GM19455 (cell line): ENCODE data around the gene SLC30A1.

ENCODE experiments used
- ATAC-seq: cut with Tn5 transposase; IDR thresholded peaks from one replicate; pipeline ENCODE4 v1.9.1; 2021; ENCODE audit not compliant: unreplicated experiment

The SLC30A1 gene

GRCh38 chr1:211525101-211525676, 53.8 kb downstream of the SLC30A1 start:
- no peak for ATAC-seq

- ATAC-seq, result no peak
Observed at GRCh38 chr1:211524521-211524920, 54.4 kb downstream of the SLC30A1 start.

- ATAC-seq, result no peak
Observed at GRCh38 chr1:211522804-211523203, 56.2 kb downstream of the SLC30A1 start.
